ENCODE data around the gene PCK2. TPM values are rescaled to one million over a fixed set of nuclear protein-coding genes. Genes with fewer than 3 reads are reported as not detected.

Gene PCK2
- total and polyA plus RNA-seq, 2 of the 13 experiments (the other 11 are each of a cell fraction or from before 2014, with no cell fraction given), result 129 to 272 TPM

GRCh38 chr14:24113379-24113800 is 19.3 kb downstream of the PCK2 start:
- H3K36me3 ChIP-seq (replicated peaks in 1 of 2; ENCODE audit: control insufficient read depth in 1 of 2, insufficient read depth in 2 of 2, low read length in 2 of 2), result peaks cover 18 to 23% of the 10 kb centered on the region in 2 experiments
- ATAC-seq, result no peak
- no peak for TF ChIP-seq HDAC6 (IDR thresholded peaks at IDR 0.05; ENCODE audit: low read depth, low read length)
- TF ChIP-seq SMAD3 (CRISPR knock-in tag; IDR thresholded peaks at IDR 0.05), result no peak
- 0 out of 2 replicates have a peak, but pooled peaks have one; percentile 90 for TF ChIP-seq TP53 (CRISPR knock-in tag; conservative IDR thresholded peaks at IDR 0.05)
- TF ChIP-seq HNF4A (CRISPR knock-in tag; IDR thresholded peaks at IDR 0.05), result no peak
- TF ChIP-seq SPEN (CRISPR knock-in tag; IDR thresholded peaks at IDR 0.05; ENCODE audit: low read depth), result no peak
- no peak for TF ChIP-seq ATM (IDR thresholded peaks at IDR 0.05; ENCODE audit: borderline replicate concordance)
- TF ChIP-seq SNAI1 (CRISPR knock-in tag; IDR thresholded peaks at IDR 0.05; ENCODE audit: borderline replicate concordance), result 0 out of 2 replicates have a peak, but pooled peaks have one; percentile 1
- TF ChIP-seq KIAA2018 (CRISPR knock-in tag; IDR thresholded peaks at IDR 0.05; ENCODE audit: borderline replicate concordance), result no peak
- TF ChIP-seq ZNF180 (CRISPR knock-in tag; IDR thresholded peaks at IDR 0.05; ENCODE audit: borderline replicate concordance, low read depth), result peak; percentile 32; the same call in 1 of the 2 replicates
- no peak for TF ChIP-seq RXRA (CRISPR knock-in tag; IDR thresholded peaks at IDR 0.05)
- no peak for TF ChIP-seq KLF13 (CRISPR knock-in tag; IDR thresholded peaks at IDR 0.05)
- TF ChIP-seq ZNF20 (CRISPR knock-in tag; IDR thresholded peaks at IDR 0.05), result 0 out of 2 replicates have a peak, but pooled peaks have one; percentile 7
- TF ChIP-seq ZNF549 (CRISPR knock-in tag; IDR thresholded peaks at IDR 0.05), result peak; percentile 81; the same call in 1 of the 2 replicates
- TF ChIP-seq MLXIP (CRISPR knock-in tag; IDR thresholded peaks at IDR 0.05; ENCODE audit: borderline replicate concordance), result 0 out of 2 replicates have a peak, but pooled peaks have one; percentile 53

More at GRCh38 chr14:24113379-24113800, 19.3 kb downstream of the PCK2 start:
- Histone ChIP-seq H3K9me3 (ENCODE audit: low read length) (no peaks in the 10 kb centered on the region), H3K27ac (ENCODE audit: extremely low read length, insufficient read depth, low read length) (peak overlapping the region; percentile 98), H3K4me2 (ENCODE audit: low read depth, low read length) (peak overlapping the region; percentile 100), H3K4me1 (ENCODE audit: insufficient read depth, low read length) (peaks cover 62% of the 10 kb centered on the region), H2AFZ (ENCODE audit: low read length) (no peak overlapping the region), H3K4me3 (replicated peaks in 1 of 3; ENCODE audit: insufficient read depth in 1 of 3, low read depth in 2 of 3, low read length in 3 of 3) (peak overlapping the region; percentile 49 to 96 (median 66)), H4K20me1 (ENCODE audit: insufficient read depth, low read length) (no peaks in the 10 kb centered on the region), H3K9ac (ENCODE audit: insufficient read depth, low read depth, low read length) (peak overlapping the region; percentile 99), H3K27me3 (ENCODE audit: control insufficient read depth in 1 of 2, insufficient read depth in 2 of 2, low read length in 2 of 2) (no peaks in the 10 kb centered on the region; a peak in 1 of 5 replicates), H3K79me2 (ENCODE audit: insufficient read depth, low read length) (peaks cover 32% of the 10 kb centered on the region)
- ChIA-PET CTCF (ENCODE audit: low intra/inter-chr PET ratio, low total read pairs) (interaction anchor here (1.0 to 1.6 kb wide), 2 partner anchors 20 to 48 kb away, joined by 3 read pairs; partner anchors contain the start of genes IRF9 and PCK2), POLR2A (interaction anchor here (0.7 to 15.5 kb wide), 53 partner anchors 10 to 1184 kb away, joined by 3 to 977 read pairs (median 9); partner anchors contain the start of genes ACIN1, AP1G2, BCL2L2 and C14orf119)
- intact Hi-C loops (cut with micrococcal nuclease; ENCODE audit: unreplicated experiment), result loop anchor here (10.0 kb wide), 2 partner anchors 809 to 1019 kb away; partner anchors contain the start of genes ACIN1, BCL2L2, C14orf119 and PPP1R3E
- 16% methylated on average over 15 of the region's 15 CpGs for WGBS (ENCODE audit: low lambda C conversion rate)
- in situ Hi-C loops (cut with HindIII; ENCODE audit: extremely low pct_ligation_motif_present, low pct_unique_long_range_greater_than_20kb), result loop anchor here (25.0 kb wide), 1 partner anchor 1526 kb away; the partner anchor contains the start of genes ABHD4 and DAD1
- FAIRE-seq (no peak), DNase-seq (ENCODE audit: low spot score) (no peak)
- BruUV-seq (replicated peaks), result TSS peak; percentile 78
